ENCODE results near the gene TP53RK. TPM values are rescaled to one million over a fixed set of nuclear protein-coding genes. Genes with fewer than 3 reads are reported as not detected.

The TP53RK gene
- total RNA-seq, 1 experiment from 2014 or later, result 19.2 TPM

GRCh38 chr20:46640536-46641311 is 48.5 kb downstream of the TP53RK start:
- Mint-ChIP-seq H3K27ac (ENCODE audit: unreplicated experiment) (no peak overlapping the region), H3K27me3 (ENCODE audit: unreplicated experiment) (peaks cover 13% of the 10 kb centered on the region), H3K4me1 (ENCODE audit: low read depth, unreplicated experiment) (peaks cover 19% of the 10 kb centered on the region), H3K9me3 (ENCODE audit: low read depth, unreplicated experiment) (no peaks in the 10 kb centered on the region), H3K4me3 (ENCODE audit: low read depth, unreplicated experiment) (no peak overlapping the region), H3K36me3 (ENCODE audit: insufficient read depth, unreplicated experiment) (no peaks in the 10 kb centered on the region)
- intact Hi-C loops (cut with micrococcal nuclease; ENCODE audit: unreplicated experiment), result no loop called here
- no TSS peak for BruUV-seq (replicated peaks)
- CTCF ChIA-PET, result no interaction called here
- TF ChIP-seq, protein P1, sequence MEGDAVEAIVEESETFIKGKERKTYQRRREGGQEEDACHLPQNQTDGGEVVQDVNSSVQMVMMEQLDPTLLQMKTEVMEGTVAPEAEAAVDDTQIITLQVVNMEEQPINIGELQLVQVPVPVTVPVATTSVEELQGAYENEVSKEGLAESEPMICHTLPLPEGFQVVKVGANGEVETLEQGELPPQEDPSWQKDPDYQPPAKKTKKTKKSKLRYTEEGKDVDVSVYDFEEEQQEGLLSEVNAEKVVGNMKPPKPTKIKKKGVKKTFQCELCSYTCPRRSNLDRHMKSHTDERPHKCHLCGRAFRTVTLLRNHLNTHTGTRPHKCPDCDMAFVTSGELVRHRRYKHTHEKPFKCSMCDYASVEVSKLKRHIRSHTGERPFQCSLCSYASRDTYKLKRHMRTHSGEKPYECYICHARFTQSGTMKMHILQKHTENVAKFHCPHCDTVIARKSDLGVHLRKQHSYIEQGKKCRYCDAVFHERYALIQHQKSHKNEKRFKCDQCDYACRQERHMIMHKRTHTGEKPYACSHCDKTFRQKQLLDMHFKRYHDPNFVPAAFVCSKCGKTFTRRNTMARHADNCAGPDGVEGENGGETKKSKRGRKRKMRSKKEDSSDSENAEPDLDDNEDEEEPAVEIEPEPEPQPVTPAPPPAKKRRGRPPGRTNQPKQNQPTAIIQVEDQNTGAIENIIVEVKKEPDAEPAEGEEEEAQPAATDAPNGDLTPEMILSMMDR (IDR thresholded peaks at IDR 0.05; ENCODE audit: unreplicated experiment), result no peak
- DNase-seq, result no peak

- no peaks in the 10 kb centered on the region for H3K9me3 Mint-ChIP-seq (ENCODE audit: low read depth, unreplicated experiment)
- BruUV-seq (replicated peaks), result no TSS peak
- H3K4me3 Mint-ChIP-seq (ENCODE audit: low read depth, unreplicated experiment), result no peak overlapping the region
- TF ChIP-seq, protein P1 (IDR thresholded peaks at IDR 0.05; ENCODE audit: unreplicated experiment), result no peak
- H3K4me1 Mint-ChIP-seq (ENCODE audit: low read depth, unreplicated experiment), result peaks cover 25% of the 10 kb centered on the region
- CTCF ChIA-PET, result interaction anchor here (0.7 kb wide), 1 partner anchor 9 kb away, joined by 3 read pairs; no protein-coding TSS in a partner anchor
- no peaks in the 10 kb centered on the region for H3K36me3 Mint-ChIP-seq (ENCODE audit: insufficient read depth, unreplicated experiment)
- no peak overlapping the region for H3K27ac Mint-ChIP-seq (ENCODE audit: unreplicated experiment)
- H3K27me3 Mint-ChIP-seq (ENCODE audit: unreplicated experiment), result peaks cover 6% of the 10 kb centered on the region
- DNase-seq, result no peak
- intact Hi-C loops (cut with micrococcal nuclease; ENCODE audit: unreplicated experiment), result no loop called here
These were observed 49.2 kb downstream of the TP53RK start for GRCh38 chr20:46640044-46640443.

DNA sequence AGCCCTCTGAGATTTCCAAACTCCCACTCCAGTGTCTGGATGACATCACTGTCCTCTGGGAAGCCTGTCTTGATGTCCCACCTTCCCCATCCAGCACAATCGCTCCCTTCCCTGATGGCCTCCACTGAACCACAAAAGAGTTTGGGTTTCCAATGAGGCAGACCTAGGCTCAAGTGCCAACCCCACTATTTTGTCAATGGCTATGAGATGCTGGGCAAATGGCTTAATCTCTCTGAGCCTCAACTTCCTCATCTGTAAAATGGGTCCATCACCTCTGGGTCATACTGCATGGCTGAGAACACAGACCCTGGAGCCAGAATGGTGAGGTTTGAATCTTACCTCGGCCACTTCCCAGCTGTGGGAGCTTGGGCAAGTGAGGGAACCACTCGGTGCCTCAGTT is 49.7 kb downstream of the TP53RK start:
- H3K9me3 Mint-ChIP-seq (ENCODE audit: low read depth, unreplicated experiment), result no peaks in the 10 kb centered on the region
- intact Hi-C loops (cut with micrococcal nuclease; ENCODE audit: unreplicated experiment), result no loop called here
- BruUV-seq (replicated peaks), result no TSS peak

GRCh38 chr20:46638898-46639274 is 50.4 kb downstream of the TP53RK start:
- BruUV-seq (replicated peaks), result no TSS peak
- H3K27ac Mint-ChIP-seq (ENCODE audit: unreplicated experiment), result no peak overlapping the region
- peaks cover 35% of the 10 kb centered on the region for H3K4me1 Mint-ChIP-seq (ENCODE audit: low read depth, unreplicated experiment)
- peaks cover 5% of the 10 kb centered on the region for H3K36me3 Mint-ChIP-seq (ENCODE audit: insufficient read depth, unreplicated experiment)
- no peak for DNase-seq
- TF ChIP-seq, protein P1 (IDR thresholded peaks at IDR 0.05; ENCODE audit: unreplicated experiment), result no peak
- no peak overlapping the region for H3K4me3 Mint-ChIP-seq (ENCODE audit: low read depth, unreplicated experiment)
- H3K9me3 Mint-ChIP-seq (ENCODE audit: low read depth, unreplicated experiment), result no peaks in the 10 kb centered on the region
- CTCF ChIA-PET, result interaction anchor here (0.7 kb wide), 1 partner anchor 84 kb away, joined by 3 read pairs; no protein-coding TSS in a partner anchor
- H3K27me3 Mint-ChIP-seq (ENCODE audit: unreplicated experiment), result no peaks in the 10 kb centered on the region
- intact Hi-C loops (cut with micrococcal nuclease; ENCODE audit: unreplicated experiment), result no loop called here

More for the DNA sequence above, 49.7 kb downstream of the TP53RK start:
- CTCF ChIA-PET, result interaction anchor here (0.7 kb wide), 1 partner anchor 8 kb away, joined by 3 read pairs; no protein-coding TSS in a partner anchor
- Mint-ChIP-seq H3K27ac (ENCODE audit: unreplicated experiment) (no peak overlapping the region), H3K36me3 (ENCODE audit: insufficient read depth, unreplicated experiment) (peaks cover 3% of the 10 kb centered on the region), H3K4me1 (ENCODE audit: low read depth, unreplicated experiment) (peaks cover 30% of the 10 kb centered on the region), H3K4me3 (ENCODE audit: low read depth, unreplicated experiment) (no peak overlapping the region), H3K27me3 (ENCODE audit: unreplicated experiment) (peaks cover 1% of the 10 kb centered on the region)
- TF ChIP-seq, protein P1 (IDR thresholded peaks at IDR 0.05; ENCODE audit: unreplicated experiment), result no peak
- no peak for DNase-seq

Measured in Calu3 (cell line).